ENCODE data around the gene LETM1. TPM values are rescaled to one million over a fixed set of nuclear protein-coding genes. Genes with fewer than 3 reads are reported as not detected.
A peak's percentile ranks its signal among the peaks of the same experiment; 100 is the strongest.

LETM1 gene
- total and polyA plus RNA-seq, 2 of the 13 experiments (the other 11 are each of a cell fraction or from before 2014, with no cell fraction given) = 9.7 to 41.6 TPM

DNA sequence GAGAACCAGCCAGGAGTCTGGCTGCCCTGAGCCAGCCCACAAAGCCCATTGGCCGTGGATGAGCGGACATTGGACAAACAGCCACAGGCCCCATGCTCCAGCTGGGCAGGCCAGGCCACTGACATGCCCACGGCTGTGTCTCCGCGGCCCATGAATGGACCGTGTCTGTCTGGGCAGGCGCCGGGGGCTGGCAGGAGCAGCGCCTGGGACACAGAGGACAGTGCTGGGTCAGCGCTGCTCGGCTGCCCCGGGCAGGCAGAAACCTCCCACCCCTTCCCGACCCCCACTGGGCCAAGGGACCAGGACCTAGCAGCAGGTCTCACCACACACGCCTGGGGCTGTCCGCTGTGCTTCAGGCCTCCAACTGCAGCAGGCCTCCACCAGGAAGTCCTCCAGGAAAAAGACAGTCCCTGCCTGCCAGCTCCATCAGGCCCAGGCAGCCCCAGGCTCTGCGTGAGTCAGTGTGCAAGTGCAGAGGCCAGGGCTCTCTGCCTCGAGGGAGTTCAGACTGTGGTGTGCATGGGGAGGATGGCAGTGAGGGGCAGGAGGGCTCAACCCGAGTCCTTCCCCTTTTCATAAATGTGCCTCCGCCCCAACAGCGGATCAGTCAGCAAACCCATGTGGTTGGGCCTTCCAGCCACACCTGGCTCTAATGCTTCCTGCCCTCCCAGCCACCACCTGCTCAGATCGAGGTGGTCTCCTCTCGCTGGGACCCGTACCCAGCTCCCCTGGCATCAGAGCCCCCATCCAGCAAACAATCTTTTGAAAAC is 80.0 kb downstream of the LETM1 start (continued):
- TF ChIP-seq CBX2 (IDR thresholded peaks at IDR 0.05; ENCODE audit: low read depth, low read length) = no peak
- TF ChIP-seq CBX2 (CRISPR knock-in tag; IDR thresholded peaks at IDR 0.05; ENCODE audit: low read depth) = no peak
- TF ChIP-seq RBFOX2 (IDR thresholded peaks at IDR 0.05; ENCODE audit: low read depth, low read length) = peak; percentile 87
- TF ChIP-seq, protein P1, sequence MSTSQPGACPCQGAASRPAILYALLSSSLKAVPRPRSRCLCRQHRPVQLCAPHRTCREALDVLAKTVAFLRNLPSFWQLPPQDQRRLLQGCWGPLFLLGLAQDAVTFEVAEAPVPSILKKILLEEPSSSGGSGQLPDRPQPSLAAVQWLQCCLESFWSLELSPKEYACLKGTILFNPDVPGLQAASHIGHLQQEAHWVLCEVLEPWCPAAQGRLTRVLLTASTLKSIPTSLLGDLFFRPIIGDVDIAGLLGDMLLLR (CRISPR knock-in tag; IDR thresholded peaks at IDR 0.05) = 0 out of 2 replicates have a peak, but pooled peaks have one; percentile 22
- no peak for TF ChIP-seq SP5 (CRISPR knock-in tag; IDR thresholded peaks at IDR 0.05; ENCODE audit: borderline replicate concordance, low read depth)
- TF ChIP-seq ZNF34 (CRISPR knock-in tag; IDR thresholded peaks at IDR 0.05; ENCODE audit: borderline replicate concordance) = no peak
- TF ChIP-seq KDM1A (CRISPR knock-in tag; IDR thresholded peaks at IDR 0.05) = no peak
- TF ChIP-seq ZNF788 (CRISPR knock-in tag; IDR thresholded peaks at IDR 0.05; ENCODE audit: borderline replicate concordance) = peak; percentile 58; the same call in 1 of the 2 replicates
- TF ChIP-seq POLR2AphosphoS5 (IDR thresholded peaks at IDR 0.05; ENCODE audit: low read depth, low read length) = peak; percentile 40; the same call in 1 of the 2 replicates
- no peak for TF ChIP-seq HNF4G (IDR thresholded peaks at IDR 0.05; ENCODE audit: borderline replicate concordance, low read depth, low read length)
- 0 out of 2 replicates have a peak, but pooled peaks have one; percentile 52 for TF ChIP-seq HNF4G (CRISPR knock-in tag; IDR thresholded peaks at IDR 0.05; ENCODE audit: borderline replicate concordance, low read depth)
- no peak for TF ChIP-seq TCF7L2 (IDR thresholded peaks at IDR 0.05; ENCODE audit: low read depth, low read length)
- TF ChIP-seq ZBTB20 (CRISPR knock-in tag; IDR thresholded peaks at IDR 0.05; ENCODE audit: borderline replicate concordance, low read depth) = no peak
- 0 out of 2 replicates have a peak, but pooled peaks have one; percentile 9 for TF ChIP-seq ZNF264 (CRISPR knock-in tag; IDR thresholded peaks at IDR 0.05)
- TF ChIP-seq ZNF83 (CRISPR knock-in tag; IDR thresholded peaks at IDR 0.05; ENCODE audit: borderline replicate concordance) = peak; percentile 50
- 0 out of 2 replicates have a peak, but pooled peaks have one; percentile 29 for TF ChIP-seq REPIN1 (CRISPR knock-in tag; IDR thresholded peaks at IDR 0.05; ENCODE audit: borderline replicate concordance, low read depth)
- TF ChIP-seq, protein P2, sequence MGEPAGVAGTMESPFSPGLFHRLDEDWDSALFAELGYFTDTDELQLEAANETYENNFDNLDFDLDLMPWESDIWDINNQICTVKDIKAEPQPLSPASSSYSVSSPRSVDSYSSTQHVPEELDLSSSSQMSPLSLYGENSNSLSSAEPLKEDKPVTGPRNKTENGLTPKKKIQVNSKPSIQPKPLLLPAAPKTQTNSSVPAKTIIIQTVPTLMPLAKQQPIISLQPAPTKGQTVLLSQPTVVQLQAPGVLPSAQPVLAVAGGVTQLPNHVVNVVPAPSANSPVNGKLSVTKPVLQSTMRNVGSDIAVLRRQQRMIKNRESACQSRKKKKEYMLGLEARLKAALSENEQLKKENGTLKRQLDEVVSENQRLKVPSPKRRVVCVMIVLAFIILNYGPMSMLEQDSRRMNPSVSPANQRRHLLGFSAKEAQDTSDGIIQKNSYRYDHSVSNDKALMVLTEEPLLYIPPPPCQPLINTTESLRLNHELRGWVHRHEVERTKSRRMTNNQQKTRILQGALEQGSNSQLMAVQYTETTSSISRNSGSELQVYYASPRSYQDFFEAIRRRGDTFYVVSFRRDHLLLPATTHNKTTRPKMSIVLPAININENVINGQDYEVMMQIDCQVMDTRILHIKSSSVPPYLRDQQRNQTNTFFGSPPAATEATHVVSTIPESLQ (CRISPR knock-in tag; conservative IDR thresholded peaks at IDR 0.05) = no peak
- TF ChIP-seq ZNF337 (CRISPR knock-in tag; IDR thresholded peaks at IDR 0.05; ENCODE audit: borderline replicate concordance, low read depth) = no peak; the same call in 1 of the 2 replicates
- no peak for TF ChIP-seq SUZ12 (IDR thresholded peaks at IDR 0.05; ENCODE audit: low read depth, low read length)
- no peak for TF ChIP-seq MED8 (CRISPR knock-in tag; IDR thresholded peaks at IDR 0.05; ENCODE audit: insufficient replicate concordance)
- TF ChIP-seq HNRNPK (IDR thresholded peaks at IDR 0.05; ENCODE audit: low read depth, low read length, poor library complexity, severe bottlenecking) = no peak
- TF ChIP-seq SIX4 (CRISPR knock-in tag; IDR thresholded peaks at IDR 0.05) = no peak
- TF ChIP-seq, protein P3, sequence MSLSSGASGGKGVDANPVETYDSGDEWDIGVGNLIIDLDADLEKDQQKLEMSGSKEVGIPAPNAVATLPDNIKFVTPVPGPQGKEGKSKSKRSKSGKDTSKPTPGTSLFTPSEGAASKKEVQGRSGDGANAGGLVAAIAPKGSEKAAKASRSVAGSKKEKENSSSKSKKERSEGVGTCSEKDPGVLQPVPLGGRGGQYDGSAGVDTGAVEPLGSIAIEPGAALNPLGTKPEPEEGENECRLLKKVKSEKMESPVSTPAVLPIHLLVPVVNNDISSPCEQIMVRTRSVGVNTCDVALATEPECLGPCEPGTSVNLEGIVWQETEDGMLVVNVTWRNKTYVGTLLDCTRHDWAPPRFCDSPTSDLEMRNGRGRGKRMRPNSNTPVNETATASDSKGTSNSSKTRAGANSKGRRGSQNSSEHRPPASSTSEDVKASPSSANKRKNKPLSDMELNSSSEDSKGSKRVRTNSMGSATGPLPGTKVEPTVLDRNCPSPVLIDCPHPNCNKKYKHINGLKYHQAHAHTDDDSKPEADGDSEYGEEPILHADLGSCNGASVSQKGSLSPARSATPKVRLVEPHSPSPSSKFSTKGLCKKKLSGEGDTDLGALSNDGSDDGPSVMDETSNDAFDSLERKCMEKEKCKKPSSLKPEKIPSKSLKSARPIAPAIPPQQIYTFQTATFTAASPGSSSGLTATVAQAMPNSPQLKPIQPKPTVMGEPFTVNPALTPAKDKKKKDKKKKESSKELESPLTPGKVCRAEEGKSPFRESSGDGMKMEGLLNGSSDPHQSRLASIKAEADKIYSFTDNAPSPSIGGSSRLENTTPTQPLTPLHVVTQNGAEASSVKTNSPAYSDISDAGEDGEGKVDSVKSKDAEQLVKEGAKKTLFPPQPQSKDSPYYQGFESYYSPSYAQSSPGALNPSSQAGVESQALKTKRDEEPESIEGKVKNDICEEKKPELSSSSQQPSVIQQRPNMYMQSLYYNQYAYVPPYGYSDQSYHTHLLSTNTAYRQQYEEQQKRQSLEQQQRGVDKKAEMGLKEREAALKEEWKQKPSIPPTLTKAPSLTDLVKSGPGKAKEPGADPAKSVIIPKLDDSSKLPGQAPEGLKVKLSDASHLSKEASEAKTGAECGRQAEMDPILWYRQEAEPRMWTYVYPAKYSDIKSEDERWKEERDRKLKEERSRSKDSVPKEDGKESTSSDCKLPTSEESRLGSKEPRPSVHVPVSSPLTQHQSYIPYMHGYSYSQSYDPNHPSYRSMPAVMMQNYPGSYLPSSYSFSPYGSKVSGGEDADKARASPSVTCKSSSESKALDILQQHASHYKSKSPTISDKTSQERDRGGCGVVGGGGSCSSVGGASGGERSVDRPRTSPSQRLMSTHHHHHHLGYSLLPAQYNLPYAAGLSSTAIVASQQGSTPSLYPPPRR (CRISPR knock-in tag; IDR thresholded peaks at IDR 0.05; ENCODE audit: borderline replicate concordance) = no peak
